K562 (cell line): Measurements from ENCODE around the gene ADM.

ENCODE experiments used
- MXI1 ChIP-seq: IDR thresholded peaks from 2 replicates; pipeline ENCODE4 v1.6.1; 2011; ENCODE audit warnings: low read depth, mild to moderate bottlenecking, improper control_type of control experiment, low read length
- POLR2B ChIP-seq: fragments of 450-650 bp; IDR thresholded peaks from 2 replicates; pipeline ENCODE4 v1.6.1; 2018; ENCODE audit warnings: low read depth; ENCODE audit not compliant: partially characterized antibody
- TF ChIP-seq, protein P1 (sequence below): sonication (generic); formaldehyde crosslinking; IDR thresholded peaks from 2 replicates; pipeline ENCODE4 v1.8.1; 2023; ENCODE audit warnings: mild to moderate bottlenecking, missing genetic modification reagents

DNA sequence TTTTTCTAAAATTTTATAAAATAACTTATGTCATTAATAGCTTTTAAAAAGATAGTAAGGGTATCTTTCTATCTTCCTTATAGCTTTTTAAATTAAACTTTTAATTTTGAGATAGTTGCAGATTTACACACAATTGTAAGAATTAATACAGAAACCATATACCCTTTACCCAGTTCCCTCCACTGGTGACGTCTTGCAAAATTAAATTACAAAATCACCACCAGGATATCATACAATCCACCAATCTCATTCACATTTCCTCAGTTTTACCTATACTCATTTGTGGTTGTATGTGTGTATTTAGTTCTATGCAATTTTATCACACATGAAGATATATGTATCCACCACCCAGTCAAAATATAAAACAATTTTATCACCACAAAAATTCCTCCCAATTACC lies 20.9 kb upstream of the ADM start:
- TF ChIP-seq MXI1 = no peak
- no peak for TF ChIP-seq POLR2B
- TF ChIP-seq, protein P1, sequence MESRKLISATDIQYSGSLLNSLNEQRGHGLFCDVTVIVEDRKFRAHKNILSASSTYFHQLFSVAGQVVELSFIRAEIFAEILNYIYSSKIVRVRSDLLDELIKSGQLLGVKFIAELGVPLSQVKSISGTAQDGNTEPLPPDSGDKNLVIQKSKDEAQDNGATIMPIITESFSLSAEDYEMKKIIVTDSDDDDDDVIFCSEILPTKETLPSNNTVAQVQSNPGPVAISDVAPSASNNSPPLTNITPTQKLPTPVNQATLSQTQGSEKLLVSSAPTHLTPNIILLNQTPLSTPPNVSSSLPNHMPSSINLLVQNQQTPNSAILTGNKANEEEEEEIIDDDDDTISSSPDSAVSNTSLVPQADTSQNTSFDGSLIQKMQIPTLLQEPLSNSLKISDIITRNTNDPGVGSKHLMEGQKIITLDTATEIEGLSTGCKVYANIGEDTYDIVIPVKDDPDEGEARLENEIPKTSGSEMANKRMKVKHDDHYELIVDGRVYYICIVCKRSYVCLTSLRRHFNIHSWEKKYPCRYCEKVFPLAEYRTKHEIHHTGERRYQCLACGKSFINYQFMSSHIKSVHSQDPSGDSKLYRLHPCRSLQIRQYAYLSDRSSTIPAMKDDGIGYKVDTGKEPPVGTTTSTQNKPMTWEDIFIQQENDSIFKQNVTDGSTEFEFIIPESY (CRISPR knock-in tag) = no peak
